Kidney glomerular epithelial cell (primary cell): Measurements from ENCODE around the gene RNF150.

ENCODE experiments used
- DNase-seq: peaks from one replicate; lab custom pipeline; 2025; lab: John Stamatoyannopoulos, UW

Gene RNF150

DNA sequence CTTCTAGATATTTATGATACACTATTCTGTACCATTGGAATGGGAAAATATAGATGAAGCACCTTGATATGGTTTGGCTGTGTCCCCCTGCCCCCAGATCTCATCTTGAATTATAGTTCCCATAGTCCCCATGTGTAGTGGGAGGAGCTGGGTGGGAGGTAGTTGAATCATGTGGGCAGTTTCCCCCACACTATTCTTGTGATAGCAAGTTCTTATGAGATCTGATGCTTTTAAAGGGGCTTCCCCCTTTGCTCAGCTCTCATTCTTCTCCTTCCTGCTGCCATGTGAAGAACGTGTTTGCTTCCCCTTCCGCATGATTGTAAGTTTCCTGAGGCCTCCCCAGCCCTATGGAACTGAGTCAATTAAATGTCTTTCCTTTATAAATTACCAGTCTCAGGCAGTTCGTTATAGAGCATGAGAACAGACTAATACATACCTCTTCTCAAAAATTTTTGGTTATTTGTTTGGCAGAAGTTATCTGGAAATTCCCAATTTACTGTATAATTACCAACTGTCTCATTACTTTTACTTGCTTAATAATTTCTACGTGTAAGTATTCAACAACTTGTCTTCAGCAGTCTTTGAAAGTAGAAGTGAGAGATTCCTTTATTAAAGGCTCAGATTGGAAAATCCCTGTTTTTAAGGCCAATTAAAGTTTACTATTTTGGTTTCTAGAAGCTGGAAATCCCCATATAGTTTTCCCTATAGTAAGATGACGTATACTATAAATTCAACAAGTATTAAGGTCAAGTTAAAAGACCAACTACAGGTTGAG lies 152.7 kb downstream of the RNF150 start:
- DNase-seq, result no peak

DNA sequence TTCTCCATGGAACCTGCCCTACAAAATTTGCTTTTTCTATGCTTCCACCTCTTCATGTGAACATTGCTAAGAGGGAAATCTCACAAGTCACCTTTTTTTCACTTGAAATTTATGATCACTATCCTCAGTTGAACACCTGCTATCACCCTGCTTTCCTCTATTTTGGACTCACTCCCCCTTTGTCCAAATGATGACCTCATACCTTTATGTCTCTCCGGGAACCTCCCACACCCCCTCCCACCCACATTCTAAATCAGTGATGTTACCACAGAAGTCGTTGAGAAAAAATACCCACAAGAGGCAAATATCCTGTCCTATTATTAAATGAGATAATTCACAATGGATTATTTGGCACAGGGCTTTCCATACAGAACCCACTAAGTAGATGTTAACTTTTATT lies 156.5 kb downstream of the RNF150 start:
- DNase-seq, result no peak

DNA sequence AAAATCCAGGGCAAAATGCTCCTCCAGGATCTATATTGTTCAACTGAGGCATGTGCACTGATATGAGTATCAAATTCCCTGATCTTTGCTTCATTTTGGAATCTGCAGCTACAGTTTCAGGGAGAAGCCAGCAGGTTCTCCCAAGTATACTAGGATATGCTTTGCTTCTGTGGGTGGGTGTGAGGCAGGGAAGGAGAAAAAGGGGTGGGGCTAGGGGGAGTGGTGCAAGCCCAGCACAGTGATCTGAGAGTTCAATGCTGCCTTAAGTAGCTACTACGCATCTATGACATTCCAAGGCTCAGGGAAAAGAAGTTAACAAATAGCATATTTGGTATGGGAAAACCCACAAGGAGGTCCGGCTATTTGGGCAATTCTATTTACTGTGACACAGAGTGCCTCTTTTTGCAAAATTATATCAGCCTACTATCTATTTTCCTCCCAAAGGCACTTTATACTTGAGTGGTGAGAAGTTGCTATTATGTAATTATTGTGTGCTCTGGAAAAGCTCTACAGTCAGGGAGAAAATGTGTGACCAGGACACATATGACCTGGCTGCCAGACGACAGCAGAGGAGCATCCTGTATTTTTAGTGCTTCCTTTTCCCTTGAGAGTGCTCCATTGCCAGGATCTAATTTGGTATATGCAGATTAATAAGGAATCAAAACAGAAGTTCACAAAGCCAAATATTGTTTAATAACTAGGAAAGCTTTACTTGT lies 162.0 kb downstream of the RNF150 start:
- DNase-seq, result no peak

DNA sequence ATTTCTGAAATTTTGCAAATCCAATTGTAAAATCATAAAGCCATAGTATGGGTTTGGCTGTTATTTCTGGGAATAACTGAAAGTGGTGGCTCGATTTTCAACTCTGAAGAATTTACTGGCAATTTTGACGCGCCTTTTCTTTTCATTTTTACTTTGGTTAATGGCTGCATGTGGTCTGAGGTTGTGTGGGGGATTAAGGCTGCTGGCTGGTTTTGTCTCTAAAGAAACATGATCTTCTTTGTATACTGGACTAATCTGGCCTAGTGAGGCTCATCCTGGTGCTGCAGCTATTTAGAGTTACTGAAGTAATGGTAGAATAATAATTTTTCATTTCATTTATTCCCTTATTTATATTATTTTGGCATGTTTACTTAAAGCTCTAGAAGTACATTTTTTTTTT lies 164.0 kb downstream of the RNF150 start:
- DNase-seq, result no peak

DNA sequence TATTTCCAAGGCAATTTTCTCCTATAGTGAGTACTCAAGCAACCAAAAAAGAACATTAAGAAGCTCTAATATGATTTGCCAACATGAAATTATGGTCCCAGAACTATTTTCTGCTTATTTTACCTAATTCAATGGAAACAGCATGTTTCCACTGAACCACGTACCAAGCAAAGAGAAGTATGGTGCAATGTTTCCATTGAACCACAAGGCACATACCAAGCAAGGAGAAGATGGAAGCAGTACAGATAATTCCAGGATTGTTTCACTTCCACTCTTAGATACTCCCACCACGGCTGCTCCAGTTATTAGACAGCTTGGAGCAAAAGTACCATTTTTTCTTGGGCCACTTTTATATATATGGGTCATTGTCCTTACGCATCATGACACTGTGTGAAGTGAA lies 164.9 kb downstream of the RNF150 start:
- DNase-seq, result no peak

DNA sequence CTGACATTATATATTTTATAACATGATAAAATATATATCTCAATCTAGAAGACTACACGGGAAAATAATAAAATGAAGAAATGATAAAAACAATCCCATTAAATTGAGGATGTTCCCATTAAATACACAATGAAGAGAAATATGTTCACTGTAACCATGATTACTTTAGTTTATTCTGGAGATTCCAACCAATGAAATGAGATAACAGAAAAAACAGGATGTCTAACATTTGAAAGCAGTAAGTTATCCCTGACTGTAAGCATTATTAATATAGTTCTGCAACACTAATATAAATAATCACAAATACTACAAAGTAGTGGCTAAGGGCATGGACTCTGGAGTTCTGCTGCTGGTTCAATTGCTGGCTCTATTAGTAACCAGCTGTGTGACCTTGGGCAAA lies 169.4 kb downstream of the RNF150 start:
- no peak for DNase-seq

DNA sequence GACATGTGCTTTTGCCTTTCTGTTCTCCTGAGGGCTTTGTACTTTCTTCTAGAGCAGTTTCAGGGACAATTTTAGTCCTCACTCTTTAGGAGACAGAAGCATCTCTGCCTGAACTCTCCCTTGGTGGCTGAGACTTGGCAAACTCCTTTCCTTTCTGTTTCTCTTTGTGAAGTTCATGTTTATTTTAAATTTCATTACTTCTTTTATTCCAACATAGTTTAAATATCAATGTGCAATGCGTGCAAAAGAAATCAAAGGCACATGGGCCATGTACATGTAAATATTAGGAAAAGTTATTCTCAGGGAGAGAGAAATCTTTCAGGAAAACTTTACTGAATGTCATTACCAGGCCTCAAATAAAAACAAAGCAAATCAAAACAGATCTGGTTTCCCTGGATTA lies 177.6 kb downstream of the RNF150 start:
- DNase-seq, result no peak

DNA sequence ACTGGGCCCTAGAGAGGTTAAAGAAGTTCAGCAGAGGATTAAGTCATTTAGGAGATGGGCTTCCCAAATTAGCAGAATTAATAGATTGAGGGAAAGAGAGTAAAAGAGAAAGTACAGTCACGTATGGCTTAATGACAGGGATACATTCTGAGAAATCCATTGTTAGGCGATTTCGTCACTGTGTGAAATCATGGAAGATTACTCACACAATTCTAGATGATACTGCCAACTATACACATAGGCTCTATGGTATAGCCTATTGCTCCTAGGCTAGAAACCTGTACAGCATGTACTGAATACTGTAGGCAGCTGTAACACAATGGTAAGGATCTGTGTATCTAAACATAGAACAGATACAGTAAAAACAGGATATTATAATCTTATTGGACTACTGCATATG lies 180.6 kb downstream of the RNF150 start:
- no peak for DNase-seq

DNA sequence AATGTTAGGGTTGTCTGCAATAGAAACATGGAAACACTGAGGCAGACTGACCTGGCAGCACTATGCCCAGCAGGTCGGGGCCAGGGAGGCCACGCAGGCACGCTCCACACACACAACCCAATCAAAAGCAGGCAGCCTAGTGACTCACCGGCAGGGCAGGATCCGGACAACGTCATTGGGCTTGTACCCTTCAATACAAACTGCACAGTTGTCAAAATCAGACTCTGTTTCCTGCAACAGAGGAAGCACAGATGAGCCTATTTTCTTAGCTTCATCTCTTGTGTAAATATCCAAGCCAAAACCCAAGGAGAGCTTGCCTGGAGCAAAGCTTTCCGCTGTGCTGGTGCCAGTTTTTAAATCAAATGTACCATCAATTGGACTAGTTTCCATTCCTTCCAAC lies 185.8 kb downstream of the RNF150 start:
- no peak for DNase-seq

DNA sequence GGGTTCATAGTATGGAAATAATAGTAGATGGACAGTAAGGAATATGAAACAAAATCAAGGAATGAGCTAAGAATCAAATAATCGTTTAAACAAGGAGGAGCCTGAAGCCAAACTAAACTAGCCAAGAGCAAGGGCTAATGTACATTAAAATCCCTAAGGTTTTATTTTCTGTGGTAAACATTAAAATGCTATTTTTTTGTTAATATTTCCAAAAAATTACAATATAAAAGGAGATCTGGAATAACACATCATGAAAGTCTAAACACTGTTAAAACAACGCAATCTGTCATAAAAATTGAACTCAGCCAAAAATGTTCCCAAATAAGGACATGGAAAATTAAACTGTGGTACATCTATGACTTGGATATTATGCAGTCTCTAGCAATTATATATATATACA lies 188.2 kb downstream of the RNF150 start:
- DNase-seq, result no peak

DNA sequence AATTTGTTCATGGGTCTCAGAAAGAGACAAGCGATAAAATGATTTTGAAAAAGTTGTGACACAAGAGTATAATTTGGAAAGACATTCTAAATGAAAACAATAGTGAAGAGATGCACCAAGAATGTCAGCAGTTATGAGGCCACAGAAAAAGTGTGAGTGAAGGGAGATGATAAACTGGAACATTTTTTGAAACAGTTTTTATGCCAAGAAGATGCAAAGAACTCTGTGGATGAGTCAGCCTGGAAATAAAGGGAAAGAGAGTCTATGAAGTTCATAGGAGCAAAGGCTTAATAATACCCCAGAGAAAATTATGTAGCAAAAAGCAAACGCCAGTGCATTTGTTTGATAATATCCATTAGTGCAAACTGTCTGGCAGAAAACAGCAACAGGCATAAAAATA lies 188.7 kb downstream of the RNF150 start:
- DNase-seq, result no peak

DNA sequence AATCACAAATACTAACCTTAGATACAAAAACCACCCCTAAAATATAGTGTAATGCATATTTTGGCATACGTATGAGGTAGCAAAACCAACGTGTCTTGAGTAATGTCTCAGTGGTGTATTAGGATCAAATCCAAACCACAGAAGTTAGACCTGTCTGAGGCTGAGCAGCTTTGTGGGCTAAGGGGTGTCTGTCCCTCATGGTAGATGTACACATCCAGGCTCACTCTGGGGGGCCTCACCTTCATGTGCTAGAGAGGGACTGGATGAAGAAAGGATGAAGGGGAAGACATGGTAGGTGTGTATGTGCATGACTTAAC lies 189.1 kb downstream of the RNF150 start:
- DNase-seq, result no peak

DNA sequence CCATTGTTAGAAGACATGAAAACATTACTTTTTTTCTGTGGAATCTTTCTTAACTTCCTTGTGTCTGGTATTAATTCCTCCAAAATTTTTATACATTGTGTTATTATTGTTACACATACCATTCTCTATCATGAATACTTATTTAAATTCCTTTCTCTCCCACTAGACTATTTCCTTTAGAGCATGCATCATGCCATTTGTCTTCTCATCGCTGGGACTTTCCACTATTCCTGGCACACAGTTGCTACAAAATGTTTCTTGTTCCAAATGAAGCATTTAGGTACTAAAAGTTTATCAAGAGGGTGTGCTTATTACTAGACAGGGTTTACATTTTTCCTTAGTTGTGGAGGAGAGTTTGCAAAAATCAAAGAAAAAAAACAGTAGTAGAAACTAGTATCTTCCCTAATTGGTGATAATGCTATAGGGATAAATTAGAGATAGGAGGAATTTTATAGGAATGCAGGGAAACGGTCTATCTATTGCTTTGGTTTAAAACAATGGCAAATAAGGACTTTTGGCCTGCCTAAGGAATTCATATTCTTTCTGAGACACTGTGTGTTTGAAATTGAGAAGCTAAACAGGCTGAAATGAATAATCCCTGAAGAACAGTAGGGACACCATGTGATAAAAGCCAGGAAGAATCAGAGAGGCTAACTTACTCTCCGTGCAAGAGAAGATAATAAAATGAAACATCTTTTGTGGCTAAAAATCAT lies 189.6 kb downstream of the RNF150 start:
- DNase-seq, result peak; percentile 26

DNA sequence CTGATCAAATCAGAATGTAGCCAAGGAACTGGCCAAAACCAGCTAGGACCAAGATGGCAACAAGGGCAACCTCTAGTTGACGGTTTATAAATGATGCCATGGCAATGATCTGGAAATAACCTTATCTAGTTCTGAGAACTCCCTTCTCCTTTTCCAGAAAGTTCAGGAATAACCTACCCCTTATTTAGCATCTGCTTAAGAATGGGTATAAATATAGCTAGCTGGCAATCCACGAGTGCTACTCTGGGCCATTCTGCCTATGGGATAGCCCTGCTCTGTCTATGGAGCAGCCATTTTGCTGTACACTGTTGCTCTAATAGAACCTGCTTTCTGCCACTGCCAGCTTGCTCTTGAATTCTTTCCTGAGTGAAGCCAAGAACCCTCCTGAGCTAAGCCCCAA lies 192.7 kb downstream of the RNF150 start:
- DNase-seq, result no peak

DNA sequence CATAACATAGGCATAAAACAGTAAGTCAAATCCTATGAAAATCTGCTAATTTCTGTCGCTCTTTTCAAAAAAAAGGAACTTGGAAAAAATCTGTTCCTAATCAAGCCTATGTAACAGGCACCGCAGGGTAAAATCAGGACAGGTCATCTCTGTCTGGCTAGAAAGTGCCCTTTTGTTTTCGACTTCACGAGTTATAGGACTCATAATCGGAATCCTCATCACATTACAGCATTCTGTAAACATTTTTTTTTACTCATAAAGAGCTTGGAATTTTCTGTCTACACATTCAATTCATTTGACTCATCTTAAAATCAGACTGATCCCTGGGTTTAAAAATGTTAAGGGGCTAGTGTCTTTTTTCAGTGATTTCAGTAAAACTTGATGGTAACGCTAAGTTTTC lies 195.4 kb downstream of the RNF150 start:
- peak; percentile 20 for DNase-seq

DNA sequence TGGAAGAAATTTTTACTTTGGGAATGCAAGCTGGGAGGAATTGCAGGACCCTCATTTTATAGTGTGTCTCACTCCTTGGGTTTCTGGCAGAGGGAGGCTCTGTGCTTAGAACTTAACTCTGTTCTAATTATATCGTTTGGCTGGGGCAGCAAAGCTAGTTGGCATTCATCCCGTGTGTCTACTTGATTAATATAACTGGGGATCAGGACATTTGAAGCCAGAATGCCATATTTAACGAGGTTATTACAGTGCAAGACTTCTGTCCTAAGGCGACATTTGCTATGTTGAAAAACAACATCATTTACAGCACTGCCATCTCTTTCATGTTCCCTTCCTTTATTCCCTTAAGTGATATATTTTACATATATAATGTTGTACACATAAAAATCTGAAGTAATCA lies 198.0 kb downstream of the RNF150 start:
- DNase-seq, result no peak

DNA sequence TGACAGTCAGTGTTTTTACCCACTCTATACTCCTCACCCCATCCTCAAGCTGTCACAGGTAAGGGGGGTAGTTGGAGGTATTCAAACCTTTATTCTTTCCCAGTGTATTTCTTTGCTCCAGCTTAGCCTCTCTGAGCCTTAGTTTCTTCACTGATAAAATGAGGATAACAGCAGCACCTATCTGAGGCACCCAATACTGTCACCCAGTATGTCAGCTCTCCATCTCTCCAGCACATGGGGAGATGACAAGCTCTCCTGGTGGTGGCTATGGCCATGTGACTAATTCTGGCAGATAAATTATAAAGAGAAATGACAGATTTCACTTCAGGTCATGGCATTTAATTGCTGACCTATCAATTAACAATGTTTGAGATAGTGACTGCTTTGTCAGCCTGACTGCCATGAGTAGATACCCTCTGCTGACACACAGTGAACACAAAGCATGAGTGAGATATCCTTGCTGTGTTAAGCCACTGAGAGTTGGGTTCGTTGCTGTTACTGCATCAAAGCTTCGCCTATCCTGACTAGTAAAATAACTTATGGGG lies 200.7 kb downstream of the RNF150 start:
- no peak for DNase-seq

DNA sequence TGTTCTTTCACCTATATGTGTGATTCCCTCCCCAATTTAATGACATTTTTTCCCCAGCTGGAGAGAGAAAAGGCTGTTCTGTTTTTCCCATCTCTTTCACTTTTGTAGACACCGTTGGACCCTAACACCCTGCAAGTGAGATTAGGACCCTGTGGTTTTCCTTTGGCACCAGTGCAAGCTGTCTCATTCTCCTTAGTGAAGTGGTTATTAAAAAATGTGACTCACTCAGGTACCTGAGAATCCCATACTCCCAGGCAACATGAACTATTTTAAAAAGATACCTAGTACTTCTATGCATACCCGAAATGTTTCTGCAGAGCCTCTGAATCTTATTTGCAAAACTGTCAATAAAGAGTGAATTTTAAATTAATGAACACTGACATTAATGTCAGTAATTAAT lies 201.4 kb downstream of the RNF150 start:
- DNase-seq, result no peak

DNA sequence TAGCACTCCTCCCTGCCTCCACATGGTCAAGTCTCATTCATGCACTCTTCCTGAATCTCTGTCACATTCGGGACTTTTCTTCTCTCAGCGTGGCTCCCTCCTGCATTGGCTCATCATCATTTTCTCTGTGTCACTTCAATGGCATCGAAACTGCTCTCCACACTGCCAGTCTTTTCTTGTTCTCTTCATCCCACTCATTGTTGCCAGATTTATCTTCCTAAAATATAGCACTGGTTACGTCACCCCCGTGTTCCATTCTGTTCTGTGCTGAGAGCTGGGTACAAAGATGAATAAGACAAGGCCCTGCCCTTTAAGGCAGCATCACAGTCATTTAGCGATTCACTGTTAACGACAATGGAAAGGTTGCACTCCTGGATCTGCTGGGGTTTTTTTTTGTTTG lies 202.7 kb downstream of the RNF150 start:
- DNase-seq, result no peak

DNA sequence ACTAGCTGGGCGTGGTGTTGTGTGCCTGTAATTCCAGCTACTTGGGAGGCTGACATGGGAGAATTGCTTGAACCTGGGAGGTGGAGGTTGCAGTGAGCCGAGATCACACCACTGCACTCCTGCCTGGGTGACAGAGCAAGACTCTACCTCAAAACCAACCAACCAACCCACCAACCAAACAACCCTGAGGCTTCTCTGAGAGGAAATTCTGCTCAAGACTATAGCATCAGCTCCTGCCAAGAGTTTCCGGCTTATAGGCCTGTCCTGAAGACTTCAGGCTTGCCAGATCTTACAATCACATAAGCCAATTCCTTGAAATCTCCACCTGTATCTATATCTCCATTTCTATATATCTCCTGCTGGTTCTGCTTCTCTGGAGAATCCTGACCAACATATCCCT lies 203.3 kb downstream of the RNF150 start:
- no peak for DNase-seq

DNA sequence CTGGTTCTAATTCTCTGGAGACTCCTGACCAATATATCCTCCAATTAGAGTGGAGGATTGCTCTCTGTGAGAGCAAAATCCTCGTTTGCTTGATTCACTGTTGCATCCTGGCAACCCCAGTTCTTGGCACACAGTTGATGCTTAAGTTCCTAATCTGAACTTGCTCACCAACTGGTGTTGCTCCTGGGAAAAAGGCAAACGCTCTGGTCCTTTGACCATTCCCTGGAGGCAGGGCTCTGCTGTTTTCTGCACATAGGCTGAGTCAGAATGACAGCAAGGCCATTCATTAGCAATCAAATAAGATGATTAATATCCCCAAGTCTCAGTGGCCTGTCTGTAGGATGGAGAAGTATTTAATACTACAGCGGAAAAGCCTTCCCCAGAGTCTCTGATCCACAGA lies 204.4 kb downstream of the RNF150 start:
- DNase-seq, result no peak

DNA sequence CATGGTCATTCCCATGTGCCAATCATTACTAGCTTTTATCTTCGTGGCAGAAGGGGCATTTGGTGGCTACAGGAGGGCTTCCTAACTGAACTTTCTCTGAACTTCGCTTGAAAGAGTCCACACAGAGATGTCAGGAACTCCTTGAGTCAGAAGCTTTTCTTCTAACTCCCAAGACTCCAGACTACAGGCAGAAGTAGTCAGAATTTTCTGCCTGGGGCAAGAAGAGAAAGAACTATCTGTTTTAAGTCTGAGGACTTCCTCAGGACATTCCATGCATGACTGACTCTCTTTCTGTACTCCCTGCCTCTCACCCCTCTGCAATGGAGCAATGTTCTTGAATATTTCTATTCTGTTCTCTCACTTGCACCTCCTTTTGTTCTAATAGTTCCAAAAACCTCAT lies 206.6 kb downstream of the RNF150 start:
- no peak for DNase-seq

DNA sequence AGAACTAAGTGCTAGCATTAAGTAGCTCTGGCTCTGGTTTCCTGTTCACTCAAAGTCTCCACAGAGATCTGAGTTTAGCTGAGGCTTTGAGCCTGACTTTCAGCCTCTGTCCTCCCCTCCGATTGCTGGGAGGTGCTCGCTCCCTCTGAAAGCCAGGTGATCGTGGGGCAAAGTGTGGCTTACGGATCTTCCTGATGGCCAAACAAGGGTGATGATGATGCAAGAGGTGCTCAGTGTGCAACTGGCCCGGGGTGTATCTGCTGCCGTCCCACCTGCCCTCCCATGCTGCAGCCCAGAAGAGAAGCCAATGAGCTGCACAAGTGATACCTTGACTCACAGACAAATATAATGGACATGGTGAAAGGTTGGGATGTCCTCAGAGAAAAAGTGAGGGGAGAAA lies 207.9 kb downstream of the RNF150 start:
- DNase-seq, result no peak
